GM12878 (cell line): Measurements from ENCODE around the gene PBLD. TPM values are rescaled to one million over a fixed set of nuclear protein-coding genes. Genes with fewer than 3 reads are reported as not detected.

Experiments
- ATAC-seq: fragments of 200-7000 bp; cut with Tn5 transposase; 3 replicates; pipeline ENCODE4 v1.9.1; 2020; ENCODE audit warnings: mild to moderate bottlenecking, moderate library complexity
- BruUV-seq: library from RNA; stranded (reverse); fragments of 400-500 nt; replicated peaks from 2 replicates; lab custom pipeline; 2021; lab: Mats Ljungman, UMichigan
- CTCF ChIA-PET: fragments of 300-600 bp; sonication (Branson Sonifier 250); formaldehyde crosslinking; extraction: SDS; loops from one replicate; lab custom pipeline; 2021; ENCODE audit warnings: inconsistent platforms; lab: Yijun Ruan, JAX
- POLR2A ChIA-PET: fragments of 350-600 bp; formaldehyde crosslinking; extraction: SDS; loops from one replicate; lab custom pipeline; 2021; ENCODE audit warnings: inconsistent platforms; lab: Charles Lee
- RAD21 ChIA-PET: fragments of 300-600 bp; sonication (Branson Sonifier 250); formaldehyde crosslinking; loops from one replicate; lab custom pipeline; 2023; ENCODE audit warnings: antibody characterized with exemption; ENCODE audit not compliant: unreplicated experiment; lab: Charles Lee
- SMC1A ChIA-PET: fragments of 300-600 bp; sonication (Branson Sonifier 250); formaldehyde crosslinking; loops from one replicate; lab custom pipeline; 2023; ENCODE audit not compliant: unreplicated experiment, uncharacterized antibody; lab: Charles Lee
- DNase-seq: peaks from one replicate; pipeline ENCODE4 v3.0.0-alpha.2; 2011; ENCODE audit warnings: low read depth, low spot score
- FAIRE-seq: peaks from 3 replicates; lab custom pipeline; 2011; peaks lifted over from hg19 to GRCh38; lab: Jason Lieb, UNC
- H2AFZ ChIP-seq: 2 replicates; pipeline ENCODE4 v1.6.0; 2011; ENCODE audit warnings: low read depth, low read length, control low read depth; ENCODE audit not compliant: control insufficient read depth
- H3K27ac ChIP-seq: 2 replicates; pipeline ENCODE4 v1.5.1; 2011; ENCODE audit warnings: control low read depth; ENCODE audit not compliant: control insufficient read depth, insufficient read depth
- H3K27me3 ChIP-seq, 2 experiments: replicated peaks in 1 of 2; 2 replicates each; pipeline versions ENCODE4 v1.6.0 to v1.6.1; 2011; ENCODE audit warnings: low read length in 1 of 2; ENCODE audit not compliant: control insufficient read depth in 2 of 2, insufficient read depth in 2 of 2
- H3K36me3 ChIP-seq, 2 experiments: 2 replicates each; pipeline ENCODE4 v1.5.1; 2011; ENCODE audit warnings: low read length in 1 of 2; ENCODE audit not compliant: control insufficient read depth in 2 of 2, insufficient read depth in 2 of 2
- H3K4me1 ChIP-seq: 2 replicates; pipeline ENCODE4 v1.6.1; 2011; ENCODE audit warnings: mild to moderate bottlenecking, low read length, moderate library complexity, mixed read lengths; ENCODE audit not compliant: control insufficient read depth, insufficient read depth
- H3K4me2 ChIP-seq: 2 replicates; pipeline ENCODE4 v1.6.0; 2011; ENCODE audit warnings: control low read depth; ENCODE audit not compliant: control insufficient read depth, insufficient read depth
- H3K4me3 ChIP-seq: fragments of 200-600 bp; sonication (generic); 2 replicates; pipeline ENCODE4 v1.5.1; 2016
- H3K79me2 ChIP-seq: 2 replicates; pipeline ENCODE4 v1.6.0; 2011; ENCODE audit warnings: low read length; ENCODE audit not compliant: control insufficient read depth, insufficient read depth
- H3K9ac ChIP-seq: 2 replicates; pipeline ENCODE4 v1.8.0; 2011; ENCODE audit warnings: low read length, control low read depth, mixed read lengths; ENCODE audit not compliant: control insufficient read depth, insufficient read depth
- H3K9me3 ChIP-seq: replicated peaks from 3 replicates; pipeline ENCODE4 v1.5.1; 2011; ENCODE audit warnings: mild to moderate bottlenecking, low read length; ENCODE audit not compliant: control insufficient read depth, insufficient read depth
- H4K20me1 ChIP-seq: 2 replicates; pipeline ENCODE4 v1.6.0; 2011; ENCODE audit not compliant: control insufficient read depth, insufficient read depth
- ASH2L ChIP-seq: fragments of 300-600, 200-600 bp; sonication (generic); IDR thresholded peaks from 2 replicates; pipeline ENCODE4 v1.6.1; 2017; ENCODE audit warnings: low read depth, mild to moderate bottlenecking, borderline replicate concordance
- ATF2 ChIP-seq: IDR thresholded peaks from 2 replicates; pipeline ENCODE4 v1.6.1; 2012; ENCODE audit warnings: low read length, inconsistent platforms
- BCL11A ChIP-seq: IDR thresholded peaks from 2 replicates; pipeline ENCODE4 v1.6.1; 2011; ENCODE audit warnings: low read depth, low read length
- CTCF ChIP-seq, 3 experiments: IDR thresholded peaks in 2 of 3; conservative IDR thresholded peaks in 1 of 3; 2 replicates each; pipeline ENCODE4 v1.5.1; 2011; ENCODE audit warnings: low read depth in 3 of 3, low read length in 3 of 3, mild to moderate bottlenecking in 3 of 3, control low read depth in 2 of 3, moderate library complexity in 2 of 3, inconsistent platforms in 1 of 3, mixed read lengths in 1 of 3; ENCODE audit not compliant: control insufficient read depth in 2 of 3, insufficient read depth in 1 of 3; ENCODE audit errors: extremely low read depth in 1 of 3
- E2F8 ChIP-seq: fragments of 450-650 bp; IDR thresholded peaks from 2 replicates; pipeline ENCODE4 v1.6.1; 2018; ENCODE audit warnings: mild to moderate bottlenecking, low read depth, moderate library complexity; ENCODE audit not compliant: partially characterized antibody
- KAT2A ChIP-seq: conservative IDR thresholded peaks from 2 replicates; pipeline ENCODE4 v1.6.1; 2011; ENCODE audit warnings: low read depth, low read length; ENCODE audit not compliant: control insufficient read depth
- PAX5 ChIP-seq: IDR thresholded peaks from 2 replicates; pipeline ENCODE4 v1.6.1; 2011; ENCODE audit warnings: low read depth, low read length, borderline replicate concordance
- PAX8 ChIP-seq: fragments of 450-650 bp; IDR thresholded peaks from 2 replicates; pipeline ENCODE4 v1.6.1; 2017; ENCODE audit warnings: mild to moderate bottlenecking, moderate library complexity
- RELA ChIP-seq: fragments of 450-650 bp; IDR thresholded peaks from 2 replicates; pipeline ENCODE4 v1.8.0; 2014; ENCODE audit warnings: borderline replicate concordance; ENCODE audit not compliant: partially characterized antibody
- SMARCA5 ChIP-seq: fragments of 450-650 bp; IDR thresholded peaks from 2 replicates; pipeline ENCODE4 v1.6.1; 2017; ENCODE audit warnings: mild to moderate bottlenecking
- SP1 ChIP-seq: IDR thresholded peaks from one replicate; pipeline ENCODE4 v1.6.1; 2011; ENCODE audit warnings: low read depth, low read length
- ZBED1 ChIP-seq: IDR thresholded peaks from 2 replicates; pipeline ENCODE4 v1.6.1; 2016; ENCODE audit warnings: borderline replicate concordance
- ZNF274 ChIP-seq: IDR thresholded peaks from one replicate; pipeline ENCODE4 v1.8.0; 2011; ENCODE audit not compliant: insufficient read length, insufficient read depth
- WGBS: methylation state at CpG from one replicate; pipeline ENCODE4 v1.1.6; 2016; ENCODE audit warnings: low lambda C conversion rate; ENCODE audit not compliant: insufficient replicate concordance, insufficient coverage; ENCODE audit errors: missing lambda C conversion rate; 5-methylcytosine and 5-hydroxymethylcytosine counted together
- in situ Hi-C: fragments of 300-500 bp; cut with MboI; formaldehyde crosslinking; loops from 9 replicates; pipeline ENCODE4 v1.14.3; 2018; ENCODE audit warnings: mixed read lengths
- intact Hi-C: fragments of 100-400 bp; cut with micrococcal nuclease; formaldehyde crosslinking; loops from one replicate; pipeline ENCODE4 v1.14.2; 2022; ENCODE audit not compliant: unreplicated experiment
- polyA plus RNA-seq, 11 experiments: library from polyadenylated mRNA; depleted of rRNA in 4 of 11; unstranded in 6 of 11; stranded (reverse) in 5 of 11; fragments of >200 nt; fragmentation: Nextera tagmentation in 4 of 11; fragmentation: Illumina TruSeq in 1 of 11; extraction: Ambion mirVana in 4 of 11; extraction: Trizol in 1 of 11; gene quantifications; 1 replicate in 1 of 11; 2 replicates in 10 of 11; pipeline versions ENCODE4 v1.2.1 to v1.2.3, GENCODE V29; 2011 to 2016; ENCODE audit warnings: inconsistent platforms in 2 of 11, missing spikeins in 2 of 11, low read depth in 1 of 11
- total RNA-seq, 4 experiments: library from RNA; depleted of rRNA in 3 of 4; stranded (reverse); fragments of >200 nt in 3 of 4; fragmentation: Illumina TruSeq in 1 of 4; extraction: Trizol in 1 of 4; gene quantifications; 2 replicates each; pipeline versions ENCODE4 v1.2.1 to v1.2.3, GENCODE V29; 2013 to 2021

PBLD gene
- total and polyA plus RNA-seq, 10 of the 15 experiments (the other 5 are each of a cell fraction or from before 2014, with no cell fraction given) = 0.68 to 2.8 (median 1.7) TPM

- Histone ChIP-seq H2AFZ (no peak overlapping the region), H3K27ac (no peak overlapping the region), H3K79me2 (no peaks in the 10 kb centered on the region), H3K27me3 (no peaks in the 10 kb centered on the region), H3K4me1 (no peaks in the 10 kb centered on the region), H3K9ac (no peak overlapping the region), H3K4me3 (no peak overlapping the region), H3K9me3 (peaks cover 1% of the 10 kb centered on the region; the same call in 2 of the 3 replicates), H3K4me2 (no peak overlapping the region), H3K36me3 (peaks cover 0 to 3% of the 10 kb centered on the region in 2 experiments; a peak in 2 of 4 replicates), H4K20me1 (no peaks in the 10 kb centered on the region)
- POLR2A ChIA-PET = no interaction called here
- FAIRE-seq (no peak), DNase-seq (no peak), ATAC-seq (no peak)
- no peak for TF ChIP-seq RELA
- TF ChIP-seq SP1 = no peak
- TF ChIP-seq CTCF (IDR thresholded peaks at IDR 0.05 in 2 of 3, conservative IDR thresholded peaks at IDR 0.05 in 1 of 3; ENCODE audit: control insufficient read depth in 2 of 3, extremely low read depth in 1 of 3, insufficient read depth in 1 of 3, low read depth in 3 of 3, low read length in 3 of 3) = no peak
- TF ChIP-seq ZNF274 = no peak
- no peak for TF ChIP-seq PAX5
- TF ChIP-seq SMARCA5 = no peak
- CTCF ChIA-PET = no interaction called here
- RAD21 ChIA-PET = no interaction called here
- SMC1A ChIA-PET = no interaction called here
- BruUV-seq = no TSS peak
- in situ Hi-C loops = no loop called here
- 98% methylated on average over 5 of the region's 5 CpGs for WGBS
- intact Hi-C loops = no loop called here
Measured at GRCh38 chr10:68366600-68366999, 33.9 kb upstream of the PBLD start.

GRCh38 chr10:68365611-68366010, 32.9 kb upstream of the PBLD start:
- no peak for FAIRE-seq
- no peak for TF ChIP-seq ATF2
- TF ChIP-seq ASH2L = no peak
- TF ChIP-seq BCL11A = no peak
- no peak for TF ChIP-seq ZBED1
- no peak for TF ChIP-seq PAX8
- TF ChIP-seq SMARCA5 = no peak
- no peak for TF ChIP-seq KAT2A
- TF ChIP-seq E2F8 = no peak

More at GRCh38 chr10:68365611-68366010, 32.9 kb upstream of the PBLD start:
- Histone ChIP-seq H3K4me1 (no peaks in the 10 kb centered on the region), H3K27ac (no peak overlapping the region), H4K20me1 (no peaks in the 10 kb centered on the region), H3K79me2 (no peaks in the 10 kb centered on the region), H3K4me3 (no peak overlapping the region), H3K9ac (no peak overlapping the region), H3K36me3 (peaks cover 0 to 3% of the 10 kb centered on the region in 2 experiments; a peak in 1 of 4 replicates), H3K4me2 (no peak overlapping the region), H2AFZ (no peak overlapping the region), H3K9me3 (no peaks in the 10 kb centered on the region), H3K27me3 (no peaks in the 10 kb centered on the region)
- RAD21 ChIA-PET = no interaction called here
- 13% methylated on average over 2 of the region's 2 CpGs for WGBS
- SMC1A ChIA-PET = no interaction called here
- DNase-seq (no peak), ATAC-seq (peak; percentile 23; the same call in 1 of the 3 replicates)
- in situ Hi-C loops = no loop called here
- CTCF ChIA-PET = interaction anchor here (1.4 kb wide), 1 partner anchor 153 kb away, joined by 3 read pairs; no protein-coding TSS in a partner anchor
- intact Hi-C loops = no loop called here
- POLR2A ChIA-PET = no interaction called here
- no TSS peak for BruUV-seq
